Subcutaneous adipose tissue (tissue), 4 donors: ENCODE data around the gene DTL. TPM values are rescaled to one million over a fixed set of nuclear protein-coding genes. Genes with fewer than 3 reads are reported as not detected.

Source experiments
- small RNA-seq: library from RNA; depleted of rRNA; stranded (forward); fragments of <200 nt; gene quantifications from one replicate; pipeline ENCODE3, GENCODE V24; 2016
- total RNA-seq, 4 donors: library from RNA; depleted of rRNA; stranded (reverse); fragments of >200 nt; gene quantifications; one replicate each; pipeline ENCODE4 v1.1.0, GENCODE V29; 2016
- TF ChIP-seq, protein P1 (sequence below): fragments of 450-650 bp; IDR thresholded peaks from one replicate; pipeline ENCODE4 v1.5.1; 2016; ENCODE audit warnings: low read depth, mild to moderate bottlenecking, control low read depth, antibody characterized with exemption, moderate library complexity

The DTL gene
- total RNA-seq, 4 donors from 2014 or later: 0.33 to 1.3 (median 0.67) TPM

DNA sequence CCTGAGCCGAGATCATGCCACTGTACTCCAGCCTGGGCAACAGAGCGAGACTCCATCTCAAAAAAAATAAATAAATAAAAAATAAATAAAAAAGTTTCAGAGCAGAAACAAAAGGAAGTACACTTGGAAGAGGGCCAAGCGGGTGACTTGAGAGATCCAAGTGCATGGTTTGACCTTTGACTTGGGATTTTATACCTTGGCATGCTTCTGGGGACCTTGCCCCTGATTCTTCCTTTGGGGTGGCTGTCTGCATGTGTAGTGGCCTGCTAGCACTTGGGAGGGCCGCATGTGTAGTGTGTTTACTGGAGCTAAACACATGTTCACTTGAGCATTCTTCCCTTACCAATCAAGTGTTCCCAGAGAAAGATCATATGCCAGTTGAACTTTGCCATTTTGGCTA, 114.0 kb downstream of the DTL start:
- TF ChIP-seq, protein P1, sequence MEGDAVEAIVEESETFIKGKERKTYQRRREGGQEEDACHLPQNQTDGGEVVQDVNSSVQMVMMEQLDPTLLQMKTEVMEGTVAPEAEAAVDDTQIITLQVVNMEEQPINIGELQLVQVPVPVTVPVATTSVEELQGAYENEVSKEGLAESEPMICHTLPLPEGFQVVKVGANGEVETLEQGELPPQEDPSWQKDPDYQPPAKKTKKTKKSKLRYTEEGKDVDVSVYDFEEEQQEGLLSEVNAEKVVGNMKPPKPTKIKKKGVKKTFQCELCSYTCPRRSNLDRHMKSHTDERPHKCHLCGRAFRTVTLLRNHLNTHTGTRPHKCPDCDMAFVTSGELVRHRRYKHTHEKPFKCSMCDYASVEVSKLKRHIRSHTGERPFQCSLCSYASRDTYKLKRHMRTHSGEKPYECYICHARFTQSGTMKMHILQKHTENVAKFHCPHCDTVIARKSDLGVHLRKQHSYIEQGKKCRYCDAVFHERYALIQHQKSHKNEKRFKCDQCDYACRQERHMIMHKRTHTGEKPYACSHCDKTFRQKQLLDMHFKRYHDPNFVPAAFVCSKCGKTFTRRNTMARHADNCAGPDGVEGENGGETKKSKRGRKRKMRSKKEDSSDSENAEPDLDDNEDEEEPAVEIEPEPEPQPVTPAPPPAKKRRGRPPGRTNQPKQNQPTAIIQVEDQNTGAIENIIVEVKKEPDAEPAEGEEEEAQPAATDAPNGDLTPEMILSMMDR: no peak

DNA sequence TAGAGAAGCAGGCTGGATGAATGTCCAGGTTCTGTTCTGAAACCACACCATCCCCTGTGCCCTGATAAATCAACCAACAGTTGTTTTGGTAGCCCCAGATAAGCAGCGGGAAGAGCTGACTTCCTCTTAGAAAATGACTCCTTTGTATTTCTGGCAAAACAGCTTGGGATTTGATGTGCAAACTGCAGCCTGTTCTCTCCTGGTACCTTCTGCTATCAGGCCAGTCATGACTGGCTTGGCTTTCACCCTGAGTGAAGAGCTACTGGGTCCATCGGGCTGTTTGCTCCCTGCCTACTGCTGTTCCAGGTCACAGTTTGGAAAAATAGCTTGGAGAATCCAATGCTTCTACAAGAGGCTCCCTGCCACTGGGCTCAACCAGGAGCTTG, 116.8 kb downstream of the DTL start:
- TF ChIP-seq, protein P1: no peak

DNA sequence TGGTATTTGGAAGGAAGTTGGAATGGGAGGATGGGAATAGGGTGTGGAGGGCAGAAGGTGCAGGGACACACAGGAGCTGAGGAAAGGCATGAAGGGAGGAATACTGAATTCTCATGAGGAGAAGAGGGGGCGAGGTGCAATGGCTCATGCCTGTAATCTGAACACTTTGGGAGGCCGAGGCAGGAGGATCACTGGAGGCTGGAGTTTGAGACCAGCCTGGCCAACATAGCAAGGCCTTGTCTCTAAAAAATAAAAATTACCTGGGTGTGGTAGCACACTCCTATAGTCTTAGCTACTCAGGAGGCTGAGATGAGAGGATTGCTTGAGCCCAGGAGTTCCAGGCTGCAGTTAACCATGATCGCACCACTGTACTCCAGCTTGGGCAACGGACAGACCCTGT, 117.3 kb downstream of the DTL start:
- TF ChIP-seq, protein P1: no peak

DNA sequence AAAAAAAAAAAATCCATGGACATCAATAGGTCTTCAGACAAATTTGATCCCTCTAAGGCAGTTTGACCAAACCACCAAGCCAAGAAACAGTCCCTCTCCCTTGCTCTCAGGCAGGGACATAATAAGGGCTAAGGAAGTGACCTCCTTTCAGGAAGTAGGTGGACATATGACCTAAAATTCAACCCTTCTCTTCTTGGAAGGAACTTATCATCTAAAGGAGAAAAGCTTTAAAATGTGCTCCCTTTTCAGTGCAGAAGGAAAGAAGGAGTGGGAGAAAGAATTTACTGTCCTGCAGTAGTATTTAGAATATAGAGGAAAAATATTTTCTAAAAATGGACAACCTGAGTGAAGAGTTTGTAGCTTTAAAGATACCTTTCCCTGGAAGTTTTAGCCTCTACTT, 118.1 kb downstream of the DTL start:
- TF ChIP-seq, protein P1: no peak

Small RNA genes lying within 50 kb of the gene (small RNA-seq; reads per million reads assigned to genes)
- gene MIR3122 (not detected), gene RF00568 (not detected), gene RN7SKP98 (not detected)

Other genes starting within 250 kb of the DTL start
- 100 to 1,000 TPM in 1 of 4 donors, 10 to 100 TPM in 3; 57.8 to 131 (median 73.7) TPM for gene LPGAT1, start 205.0 kb upstream of the DTL start, total RNA-seq
- 10 to 100 TPM in 1 of 4 donors, 1 to 10 TPM in 3; 4.0 to 11.6 (median 6.6) TPM for gene INTS7, start 191 bp upstream of the DTL start, total RNA-seq
- 100 to 1,000 TPM in 2 of 4 donors, 10 to 100 TPM in 2; 84.5 to 130 (median 106) TPM for gene PPP2R5A, start 249.7 kb downstream of the DTL start, total RNA-seq